Prostate gland (tissue), 2 donors: Measurements from ENCODE around the gene ASCC2.

ENCODE experiments used
- CTCF ChIP-seq, 4 experiments: fragments of 200-600 bp in 2 of 4; fragments of 450-650 bp in 2 of 4; sonication (generic) in 2 of 4; IDR thresholded peaks; 1 replicate in 3 of 4; 2 replicates in 1 of 4; pipeline ENCODE4 v1.5.1; 2016 to 2019; ENCODE audit warnings: antibody characterized with exemption in 4 of 4, mild to moderate bottlenecking in 2 of 4, moderate library complexity in 2 of 4
- POLR2A ChIP-seq: fragments of 450-650 bp; IDR thresholded peaks from one replicate; pipeline ENCODE4 v1.6.1; 2016; ENCODE audit warnings: antibody characterized with exemption, mild to moderate bottlenecking
- POLR2AphosphoS5 ChIP-seq: sonication (generic); formaldehyde crosslinking; IDR thresholded peaks from one replicate; pipeline ENCODE4 v1.6.1; 2017; ENCODE audit warnings: antibody characterized with exemption

GRCh38 chr22:29821291-29822016, 16.6 kb downstream of the ASCC2 start:
- no peak for TF ChIP-seq CTCF (IDR thresholded peaks at IDR 0.05)
- no peak for TF ChIP-seq POLR2A
- TF ChIP-seq POLR2AphosphoS5 = peak; percentile 82
